Ovary (tissue), 9 donors: ENCODE results near the gene TRIM37. TPM values are rescaled to one million over a fixed set of nuclear protein-coding genes. Genes with fewer than 3 reads are reported as not detected.

ENCODE experiments used
- DNase-seq, 5 donors: peaks; one replicate each; pipeline ENCODE4 v3.0.0-alpha.2; 2019 to 2020
- H3K27ac ChIP-seq, 2 donors: fragments of 200-600 bp; one replicate each; pipeline versions ENCODE4 v1.5.1 to v1.8.0; 2019 to 2022
- H3K27me3 ChIP-seq: fragments of 200-600 bp; one replicate; pipeline ENCODE4 v1.8.0; 2022
- H3K36me3 ChIP-seq: fragments of 200-600 bp; sonication (generic); one replicate; pipeline ENCODE4 v1.5.1; 2019
- H3K4me1 ChIP-seq: one replicate; pipeline ENCODE4 v1.8.1; 2013; ENCODE audit warnings: mild to moderate bottlenecking, moderate library complexity; ENCODE audit not compliant: insufficient read depth
- H3K4me3 ChIP-seq: fragments of 200-600 bp; sonication (generic); one replicate; pipeline ENCODE4 v1.5.1; 2017
- H3K9me3 ChIP-seq, 2 donors: fragments of 200-600 bp in 1 of 2; sonication (generic) in 1 of 2; one replicate each; pipeline versions ENCODE4 v1.5.1 to v1.8.1; 2013 to 2019; ENCODE audit warnings: mild to moderate bottlenecking in 1 of 2, moderate library complexity in 1 of 2
- CTCF ChIP-seq, 3 donors: fragments of 450-650 bp in 2 of 3; fragments of 200-600 bp in 1 of 3; IDR thresholded peaks; one replicate each; pipeline versions ENCODE4 v1.5.1 to v1.8.0; 2016 to 2022; ENCODE audit warnings: antibody characterized with exemption in 3 of 3, mild to moderate bottlenecking in 1 of 3
- EP300 ChIP-seq: sonication (generic); formaldehyde crosslinking; IDR thresholded peaks from one replicate; pipeline ENCODE4 v1.6.1; 2017; ENCODE audit warnings: antibody characterized with exemption
- POLR2A ChIP-seq: fragments of 450-650 bp; IDR thresholded peaks from one replicate; pipeline ENCODE4 v1.6.1; 2017; ENCODE audit warnings: antibody characterized with exemption, mild to moderate bottlenecking, moderate library complexity
- WGBS, 3 donors: extraction: QIAGEN DNeasy Blood & Tissue Kit in 1 of 3; methylation state at CpG; one replicate each; pipeline versions ENCODE4 v1.1.5 to v1.1.7; 2013 to 2017; 5-methylcytosine and 5-hydroxymethylcytosine counted together
- intact Hi-C, 4 donors: fragments of 100-400 bp; cut with DNase I; formaldehyde crosslinking; loops; one replicate each; pipeline versions ENCODE4 v1.11.0 to v1.15.1; 2022 to 2023
- polyA plus RNA-seq, 2 donors: library from polyadenylated mRNA; stranded (reverse); fragments of 200-250 nt in 1 of 2; fragments of 350-450 nt in 1 of 2; fragmentation: Illumina TruSeq in 1 of 2; extraction: RNeasy Lipid Tissue Mini Kit (QIAGEN cat#74804) in 1 of 2; gene quantifications; one replicate each; pipeline ENCODE4 v1.2.3, GENCODE V29; 2013 to 2014
- total RNA-seq, 7 donors: library from RNA; depleted of rRNA in 2 of 7; stranded (reverse); fragments of >200 nt in 2 of 7; fragmentation: NEBNext Ultra II Directional in 3 of 7; extraction: Animal tissue kit (Norgen Biotek cat#: 25700) in 3 of 7; gene quantifications; one replicate each; pipeline versions ENCODE4 v1.1.0 to v1.2.4, GENCODE V29; 2016 to 2023
- donor health status: DM: no; HTN: no; CAD: no; lungs with moderate emphysema.
- donor health status: DM: no; HTN: no; CAD: no.
- donor health status: Bipolar disorder and iron deficiency.
- donor health status: DM: yes; HTN: yes; CAD: no.
- donor health status: DM: no; HTN: no; CAD: no.
- donor health status: DM: yes; HTN: yes; CAD: no.

The TRIM37 gene
- total and polyA plus RNA-seq, 9 donors, result 8.9 to 21.8 (median 16.8) TPM

- TF ChIP-seq CTCF (IDR thresholded peaks at IDR 0.05) (no peak), EP300 (no peak), POLR2A (no peak)
- no peak for DNase-seq
- no peak overlapping the region for H3K4me3 ChIP-seq
- intact Hi-C loops, result no loop called here
- H3K27ac ChIP-seq, result no peak overlapping the region
- no peaks in the 10 kb centered on the region for H3K27me3 ChIP-seq
- H3K4me1 ChIP-seq, result peaks cover 2% of the 10 kb centered on the region
- 89 to 95% (median 93%) methylated on average over 4 of the region's 4 CpGs for WGBS, 3 donors
- no peaks in the 10 kb centered on the region for H3K36me3 ChIP-seq
- H3K9me3 ChIP-seq, result no peaks in the 10 kb centered on the region
Measured at GRCh38 chr17:58998871-58999270, 107.8 kb downstream of the TRIM37 start.

GRCh38 chr17:58997756-58998553 lies 108.7 kb downstream of the TRIM37 start:
- Histone ChIP-seq H3K4me3 (no peak overlapping the region), H3K9me3 (no peaks in the 10 kb centered on the region), H3K4me1 (peaks cover 2% of the 10 kb centered on the region), H3K27ac (no peak overlapping the region), H3K36me3 (no peaks in the 10 kb centered on the region), H3K27me3 (no peaks in the 10 kb centered on the region)
- TF ChIP-seq POLR2A, result no peak
- TF ChIP-seq EP300, result no peak
- TF ChIP-seq CTCF (IDR thresholded peaks at IDR 0.05), result no peak
- intact Hi-C loops, result no loop called here
- no peak for DNase-seq
- WGBS, 3 donors, result 50 to 66% (median 61%) methylated on average over 7 of the region's 7 CpGs

- H3K4me1 ChIP-seq, result no peaks in the 10 kb centered on the region
- WGBS, 3 donors, result 84 to 85% (median 85%) methylated on average over 4 of the region's 4 CpGs
- no peak overlapping the region for H3K4me3 ChIP-seq
- intact Hi-C loops, result no loop called here
- no peak overlapping the region for H3K27ac ChIP-seq
- no peaks in the 10 kb centered on the region for H3K27me3 ChIP-seq
- no peaks in the 10 kb centered on the region for H3K36me3 ChIP-seq
- TF ChIP-seq CTCF (IDR thresholded peaks at IDR 0.05), result no peak
- TF ChIP-seq POLR2A, result no peak
- TF ChIP-seq EP300, result no peak
- DNase-seq, result no peak
- no peaks in the 10 kb centered on the region for H3K9me3 ChIP-seq
Measured at GRCh38 chr17:58996968-58997367, 109.7 kb downstream of the TRIM37 start.

GRCh38 chr17:58995247-58995940 lies 111.3 kb downstream of the TRIM37 start:
- Histone ChIP-seq H3K36me3 (no peaks in the 10 kb centered on the region), H3K27me3 (no peaks in the 10 kb centered on the region), H3K27ac (no peak overlapping the region), H3K4me1 (no peaks in the 10 kb centered on the region), H3K4me3 (no peak overlapping the region), H3K9me3 (no peaks in the 10 kb centered on the region)
- no peak for TF ChIP-seq EP300
- TF ChIP-seq POLR2A, result no peak
- TF ChIP-seq CTCF (IDR thresholded peaks at IDR 0.05), result no peak
- intact Hi-C loops, result no loop called here
- whole genome bisulfite sequencing, 3 donors, result 95 to 97% (median 96%) methylated on average over 7 of the region's 7 CpGs
- DNase-seq, result no peak
